Stomach smooth muscle (tissue), 2 donors: ENCODE results near the gene ZBTB46.

Experiments used
- H3K27ac ChIP-seq: one replicate; pipeline ENCODE4 v1.7.0; 2013; ENCODE audit warnings: mild to moderate bottlenecking, low read length, inconsistent platforms
- H3K27me3 ChIP-seq, 2 donors: one replicate each; pipeline ENCODE4 v1.7.0; 2013; ENCODE audit warnings: low read length in 2 of 2; ENCODE audit not compliant: insufficient read depth in 2 of 2, control insufficient read depth in 1 of 2
- H3K36me3 ChIP-seq, 2 donors: one replicate each; pipeline ENCODE4 v1.7.0; 2013; ENCODE audit warnings: low read length in 2 of 2; ENCODE audit not compliant: control insufficient read depth in 2 of 2, insufficient read depth in 2 of 2
- H3K4me1 ChIP-seq: one replicate; pipeline ENCODE4 v1.7.0; 2013; ENCODE audit warnings: low read length; ENCODE audit not compliant: control insufficient read depth, insufficient read depth
- H3K4me3 ChIP-seq, 2 donors: one replicate each; pipeline ENCODE4 v1.7.0; 2013; ENCODE audit warnings: low read length in 2 of 2
- H3K9ac ChIP-seq, 2 donors: one replicate each; pipeline ENCODE4 v1.7.0; 2013; ENCODE audit warnings: low read length in 2 of 2, mild to moderate bottlenecking in 1 of 2
- H3K9me3 ChIP-seq, 2 donors: one replicate each; pipeline ENCODE4 v1.7.0; 2013; ENCODE audit warnings: low read length in 2 of 2; ENCODE audit not compliant: control insufficient read depth in 2 of 2
- donor health status: healthy.
- donor health status: Pancreatic carcinoma.

The ZBTB46 gene

DNA sequence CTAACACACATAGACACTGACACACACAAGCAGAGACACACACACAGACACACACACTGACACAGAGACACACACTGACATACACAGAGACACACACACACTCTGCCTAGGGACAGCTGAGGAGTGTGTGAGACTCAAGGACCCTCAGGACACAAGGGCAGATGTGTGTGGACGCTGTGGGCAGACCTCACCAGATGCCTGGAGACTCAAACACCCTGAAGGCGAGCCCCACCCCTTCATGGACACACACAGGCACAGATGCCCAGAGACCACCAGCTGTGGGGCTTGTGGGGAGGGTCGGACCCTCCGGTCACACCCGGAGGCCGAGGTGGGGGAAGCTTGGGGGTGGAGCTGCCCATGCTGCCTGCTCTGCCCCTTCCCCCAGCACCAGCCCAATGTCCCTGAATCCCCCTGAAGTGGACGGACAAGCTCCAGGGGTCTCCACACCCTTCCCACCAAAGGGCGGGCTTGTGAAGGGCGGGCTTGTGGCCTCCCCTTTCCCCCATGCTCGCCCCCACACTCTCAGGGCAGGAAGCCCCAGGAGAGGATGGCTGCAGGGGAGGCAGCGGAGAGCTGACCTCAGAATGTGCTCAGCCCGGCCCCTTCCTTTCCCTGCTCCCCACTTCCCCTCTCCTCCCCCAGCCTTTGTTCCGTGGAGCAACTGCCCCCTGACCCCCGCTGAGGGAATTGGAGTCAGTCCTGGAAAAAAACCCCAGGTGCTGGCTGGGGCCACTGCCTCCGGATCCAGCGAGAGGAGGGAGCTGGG, 16.4 kb upstream of the ZBTB46 start:
- no peaks in the 10 kb centered on the region for H3K36me3 ChIP-seq
- H3K9ac ChIP-seq, result no peak overlapping the region
- peaks cover 16% of the 10 kb centered on the region for H3K4me1 ChIP-seq
- no peaks in the 10 kb centered on the region for H3K9me3 ChIP-seq
- peaks cover 10 to 15% of the 10 kb centered on the region in 2 donors for H3K27me3 ChIP-seq
- peak overlapping the region; percentile 37 for H3K27ac ChIP-seq
- H3K4me3 ChIP-seq, result no peak overlapping the region

DNA sequence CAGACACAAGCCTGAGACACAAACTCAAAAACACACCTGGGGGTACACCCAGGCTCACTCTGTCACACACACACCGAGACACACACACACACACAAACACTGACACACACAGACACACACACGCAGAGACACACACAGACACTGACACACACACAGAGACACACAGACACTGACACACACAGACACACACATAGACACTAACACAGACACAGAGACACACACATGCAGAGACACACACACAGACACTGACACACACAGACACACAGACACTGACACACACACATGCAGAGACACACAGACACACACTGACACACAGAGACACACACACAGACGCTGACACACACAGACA, 15.8 kb upstream of the ZBTB46 start:
- no peak overlapping the region for H3K9ac ChIP-seq
- H3K4me1 ChIP-seq, result peaks cover 16% of the 10 kb centered on the region
- H3K36me3 ChIP-seq, result no peaks in the 10 kb centered on the region
- peak overlapping the region; percentile 37 for H3K27ac ChIP-seq
- peaks cover 10 to 15% of the 10 kb centered on the region in 2 donors for H3K27me3 ChIP-seq
- no peaks in the 10 kb centered on the region for H3K9me3 ChIP-seq
- no peak overlapping the region for H3K4me3 ChIP-seq

DNA sequence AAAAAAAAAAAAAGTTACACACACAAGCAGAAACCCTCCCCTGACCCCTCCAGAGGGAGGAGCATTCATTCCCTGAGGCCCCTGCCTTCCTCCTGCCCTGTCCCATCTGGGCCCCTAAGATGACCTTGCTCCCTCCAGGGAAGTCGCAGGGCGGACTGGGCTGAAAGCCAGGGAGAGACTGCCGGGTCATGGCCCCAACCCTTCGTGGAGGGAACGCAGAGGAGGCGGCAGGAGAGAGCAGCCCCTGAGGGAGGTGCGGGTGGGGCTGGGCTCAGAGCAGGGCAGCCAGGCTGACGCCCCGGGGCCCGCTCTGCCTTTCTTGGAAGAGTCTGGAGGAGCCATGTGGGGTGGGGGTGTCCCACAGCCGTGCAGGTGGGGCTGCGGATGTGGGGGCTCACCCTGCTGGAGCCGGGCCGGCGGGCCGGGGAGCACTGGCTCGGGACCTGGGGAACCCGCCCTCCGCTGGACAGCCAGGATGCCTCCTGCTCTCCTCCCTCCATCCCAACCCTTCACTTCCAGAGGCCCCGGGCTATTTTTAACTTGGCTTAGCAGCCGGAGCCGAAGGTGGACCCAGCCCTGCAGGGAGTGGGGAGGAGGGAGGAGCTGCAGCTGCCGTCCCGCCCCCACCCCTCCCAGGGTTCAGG, 15.2 kb upstream of the ZBTB46 start:
- Histone ChIP-seq H3K4me1 (peaks cover 16% of the 10 kb centered on the region), H3K36me3 (no peaks in the 10 kb centered on the region), H3K9ac (no peak overlapping the region), H3K27me3 (peaks cover 10 to 15% of the 10 kb centered on the region in 2 donors), H3K27ac (no peak overlapping the region), H3K4me3 (peak overlapping the region in 1 of 2 donors; percentile 57), H3K9me3 (no peaks in the 10 kb centered on the region)

DNA sequence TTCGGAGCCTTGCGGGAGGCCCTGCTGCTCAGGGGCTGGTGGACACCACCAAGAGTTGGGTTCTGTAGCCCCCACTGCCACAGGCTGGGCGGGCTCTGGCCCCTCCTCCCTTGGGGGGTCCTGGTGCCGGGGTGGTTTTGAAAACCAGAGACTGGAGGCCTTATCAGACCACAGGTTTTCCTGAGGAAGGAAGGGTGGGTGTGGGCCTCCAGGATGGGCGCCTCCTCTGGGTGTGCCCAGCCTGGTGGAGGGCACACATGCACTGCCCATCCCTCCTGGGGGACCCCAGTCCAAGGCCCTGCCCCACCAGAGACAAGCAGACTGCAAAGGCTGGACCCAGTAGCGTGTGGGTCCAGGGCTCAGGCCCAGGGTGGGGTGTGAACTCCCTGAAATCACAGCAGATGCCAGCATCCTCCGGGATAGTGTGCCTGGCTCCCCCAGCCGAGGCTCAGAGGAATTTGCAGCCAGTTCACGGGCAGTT, 13.5 kb upstream of the ZBTB46 start:
- Histone ChIP-seq H3K9me3 (no peaks in the 10 kb centered on the region), H3K9ac (no peak overlapping the region), H3K4me3 (no peak overlapping the region), H3K27me3 (peaks cover 10 to 15% of the 10 kb centered on the region in 2 donors), H3K4me1 (peaks cover 16% of the 10 kb centered on the region), H3K36me3 (no peaks in the 10 kb centered on the region), H3K27ac (no peak overlapping the region)

DNA sequence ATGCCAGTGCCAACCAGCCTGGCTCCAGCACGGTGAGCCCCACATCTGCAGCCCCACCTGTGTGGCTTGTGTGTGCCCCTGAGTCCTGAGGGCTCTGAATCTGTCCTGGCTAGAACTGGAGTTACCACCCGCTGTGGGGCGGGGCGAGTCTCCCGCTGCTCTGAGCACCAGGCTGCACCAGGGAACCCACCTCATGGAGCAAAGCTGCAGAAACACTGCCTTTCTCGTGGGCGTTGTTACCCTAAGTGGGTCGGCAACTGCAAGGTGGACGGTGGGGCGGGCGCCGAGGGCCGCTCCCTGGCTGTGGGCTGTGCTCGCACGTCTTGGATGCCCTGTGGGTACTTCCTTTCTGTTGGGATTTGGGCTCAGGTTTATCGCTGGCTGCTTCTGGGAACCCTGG, 12.7 kb upstream of the ZBTB46 start:
- Histone ChIP-seq H3K9ac (no peak overlapping the region), H3K4me3 (no peak overlapping the region), H3K36me3 (no peaks in the 10 kb centered on the region), H3K27me3 (peaks cover 10 to 15% of the 10 kb centered on the region in 2 donors), H3K9me3 (no peaks in the 10 kb centered on the region), H3K4me1 (peaks cover 16% of the 10 kb centered on the region), H3K27ac (no peak overlapping the region)

DNA sequence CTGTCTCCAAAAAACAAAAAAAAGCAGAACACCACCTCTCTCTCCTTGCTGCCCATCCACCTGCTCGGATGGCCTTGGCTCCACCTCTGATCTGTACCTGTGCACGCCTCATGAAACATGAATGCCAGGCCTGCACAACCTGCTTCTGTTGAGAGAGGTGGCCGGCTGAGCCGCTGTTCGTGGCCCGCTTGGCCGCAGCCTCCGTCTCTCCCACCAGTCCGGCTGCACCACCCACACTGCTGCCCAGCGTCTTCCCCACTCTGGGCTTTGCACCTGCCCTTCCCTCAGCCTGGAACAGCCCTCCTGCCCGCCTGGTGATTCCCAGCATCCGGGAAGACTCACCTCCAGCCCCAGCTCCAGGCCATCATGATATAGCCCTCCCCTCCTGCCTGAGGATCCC, 12.2 kb upstream of the ZBTB46 start:
- Histone ChIP-seq H3K27ac (no peak overlapping the region), H3K27me3 (peaks cover 10 to 15% of the 10 kb centered on the region in 2 donors)

DNA sequence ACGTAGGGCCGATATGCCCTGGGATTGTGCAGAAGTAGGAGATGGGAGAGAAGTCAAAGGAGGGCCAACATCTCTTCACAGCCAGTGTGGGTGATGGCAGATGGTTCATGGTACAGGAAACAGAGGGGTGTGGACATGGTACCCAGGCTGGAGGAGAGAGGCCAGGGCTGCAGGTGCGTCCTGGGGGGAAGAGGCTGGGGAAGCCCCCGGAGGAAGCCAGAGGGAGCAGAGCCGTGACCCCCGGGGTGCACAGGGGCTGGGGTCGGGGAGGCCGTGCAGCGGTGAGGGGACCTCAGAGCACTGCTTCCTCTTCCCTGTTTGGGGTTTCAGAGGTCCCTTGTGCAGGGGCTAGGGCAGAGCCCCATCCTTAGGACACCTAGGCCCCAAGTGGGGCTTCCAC, 11.2 kb upstream of the ZBTB46 start:
- Histone ChIP-seq H3K9ac (no peak overlapping the region), H3K4me3 (no peak overlapping the region), H3K27me3 (peaks cover 10 to 15% of the 10 kb centered on the region in 2 donors), H3K4me1 (peaks cover 12% of the 10 kb centered on the region), H3K27ac (no peak overlapping the region), H3K9me3 (no peaks in the 10 kb centered on the region), H3K36me3 (no peaks in the 10 kb centered on the region)

More for the DNA sequence above, 12.2 kb upstream of the ZBTB46 start:
- H3K9ac ChIP-seq, result no peak overlapping the region
- H3K36me3 ChIP-seq, result no peaks in the 10 kb centered on the region
- no peak overlapping the region for H3K4me3 ChIP-seq
- H3K4me1 ChIP-seq, result peaks cover 16% of the 10 kb centered on the region
- no peaks in the 10 kb centered on the region for H3K9me3 ChIP-seq

DNA sequence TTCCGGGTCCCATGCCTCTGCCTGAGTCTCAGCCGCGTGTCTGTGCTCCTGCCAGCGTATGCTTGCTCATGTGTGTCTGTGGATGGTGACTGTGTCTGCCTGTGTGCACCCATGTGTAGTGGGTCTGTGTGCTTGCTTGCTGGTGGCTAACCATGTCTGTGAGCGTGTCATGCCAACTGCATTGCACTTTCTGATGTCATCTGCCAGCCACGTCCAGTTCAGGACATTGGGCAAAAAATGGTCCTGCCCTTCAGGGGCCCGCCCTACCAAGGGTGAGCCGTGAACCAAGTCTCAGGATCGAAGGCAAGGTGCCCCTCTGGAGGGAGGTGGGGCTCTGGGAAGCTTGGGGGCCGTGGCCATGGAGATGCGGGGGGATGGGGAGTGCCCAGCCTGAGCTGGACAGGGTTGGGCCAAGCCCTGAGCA, 9.4 kb upstream of the ZBTB46 start:
- Histone ChIP-seq H3K27ac (no peak overlapping the region), H3K4me1 (no peaks in the 10 kb centered on the region), H3K4me3 (no peak overlapping the region), H3K9me3 (no peaks in the 10 kb centered on the region), H3K27me3 (peaks cover 5 to 12% of the 10 kb centered on the region in 2 donors), H3K9ac (no peak overlapping the region), H3K36me3 (no peaks in the 10 kb centered on the region)

DNA sequence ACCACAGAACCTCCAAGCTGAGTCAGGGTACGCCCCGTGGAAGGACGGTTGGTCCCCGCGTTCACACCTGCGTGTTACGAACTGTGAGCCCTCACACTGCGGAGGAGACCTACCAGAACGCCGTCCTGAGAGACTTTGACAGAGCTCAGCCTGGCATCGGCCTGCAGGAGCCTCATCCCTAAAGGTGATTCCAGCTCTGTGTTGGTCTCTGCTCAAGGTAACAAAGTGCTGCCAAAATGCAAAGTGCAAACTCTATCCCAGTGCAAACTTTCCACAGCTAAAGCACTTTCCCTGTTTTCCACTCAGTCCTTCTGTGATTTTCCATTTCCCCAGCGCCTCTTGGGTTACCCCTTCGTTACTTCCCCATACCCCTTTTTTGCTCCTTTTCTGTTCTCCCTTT, 8.6 kb upstream of the ZBTB46 start:
- peaks cover 0 to 4% of the 10 kb centered on the region in 2 donors for H3K27me3 ChIP-seq
- no peak overlapping the region for H3K4me3 ChIP-seq
- no peaks in the 10 kb centered on the region for H3K9me3 ChIP-seq
- no peak overlapping the region for H3K27ac ChIP-seq
- H3K36me3 ChIP-seq, result no peaks in the 10 kb centered on the region
- peaks cover 5% of the 10 kb centered on the region for H3K4me1 ChIP-seq
- no peak overlapping the region for H3K9ac ChIP-seq

DNA sequence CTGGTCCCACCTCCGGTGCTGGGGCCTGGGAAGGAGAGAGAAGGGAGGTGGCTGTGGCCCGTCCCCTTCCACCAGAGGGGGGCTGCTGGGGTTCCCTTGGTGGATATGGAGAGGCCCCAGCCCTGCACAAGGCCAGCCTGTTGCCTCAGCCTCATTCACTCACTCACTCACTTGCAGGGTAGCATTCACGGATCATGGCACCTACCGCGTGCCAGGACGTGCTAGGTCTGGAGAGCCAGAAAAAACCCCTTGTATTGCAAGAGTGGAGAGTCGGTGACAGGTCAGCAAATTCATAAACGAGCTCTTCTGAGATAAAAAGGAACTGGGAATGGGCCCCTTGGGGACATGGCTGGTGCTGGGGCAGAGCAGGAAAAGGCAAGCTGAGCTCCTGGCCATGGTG, 6.4 kb upstream of the ZBTB46 start:
- no peaks in the 10 kb centered on the region for H3K9me3 ChIP-seq
- no peaks in the 10 kb centered on the region for H3K36me3 ChIP-seq
- no peak overlapping the region for H3K27ac ChIP-seq
- no peaks in the 10 kb centered on the region for H3K27me3 ChIP-seq
- peaks cover 18% of the 10 kb centered on the region for H3K4me1 ChIP-seq
- no peak overlapping the region for H3K4me3 ChIP-seq
- no peak overlapping the region for H3K9ac ChIP-seq
